CD4-positive, CD25-positive, alpha-beta regulatory T cell (primary cell): Measurements from ENCODE around the gene CHMP6. TPM values are rescaled to one million over a fixed set of nuclear protein-coding genes. Genes with fewer than 3 reads are reported as not detected.

Source experiments
- ATAC-seq, 2 donors: fragments of 150-1000 bp; cut with Tn5 transposase; one replicate each; pipeline ENCODE4 v1.10.0; 2021; ENCODE audit warnings: low read depth in 2 of 2, moderate number of reproducible peaks in 2 of 2, moderate library complexity in 1 of 2
- DNase-seq, 3 donors: peaks; one replicate each; pipeline versions ENCODE4 v3.0.0 to v3.0.0-alpha.2; 2012 to 2022; ENCODE audit warnings: mixed read lengths in 1 of 3
- H3K27ac ChIP-seq: one replicate; pipeline ENCODE4 v1.7.0; 2013; ENCODE audit warnings: mild to moderate bottlenecking, low read length; ENCODE audit not compliant: insufficient read depth, poor library complexity, severe bottlenecking
- H3K27me3 ChIP-seq: one replicate; pipeline ENCODE4 v1.7.0; 2013; ENCODE audit warnings: low read length; ENCODE audit not compliant: control insufficient read depth, insufficient read depth
- H3K36me3 ChIP-seq: one replicate; pipeline ENCODE4 v1.7.0; 2013; ENCODE audit warnings: mild to moderate bottlenecking, low read length, moderate library complexity; ENCODE audit not compliant: control insufficient read depth, insufficient read depth
- H3K4me1 ChIP-seq: 2 replicates; pipeline ENCODE4 v1.7.0; 2013; ENCODE audit warnings: mild to moderate bottlenecking, low read length; ENCODE audit not compliant: insufficient read depth, control insufficient read depth, poor library complexity, severe bottlenecking
- H3K4me3 ChIP-seq: one replicate; pipeline ENCODE4 v1.7.0; 2013; ENCODE audit warnings: low read depth, mild to moderate bottlenecking, low read length, moderate library complexity
- H3K9me3 ChIP-seq, 2 experiments: 1 replicate in 1 of 2; 2 replicates in 1 of 2; pipeline ENCODE4 v1.7.0; 2013; ENCODE audit warnings: low read length in 2 of 2, mild to moderate bottlenecking in 1 of 2, moderate library complexity in 1 of 2; ENCODE audit not compliant: control insufficient read depth in 2 of 2
- H3K27ac Mint-ChIP-seq, 3 donors: one replicate each; pipeline ENCODE4 v1.8.0; 2020 to 2022; ENCODE audit warnings: mild to moderate bottlenecking in 3 of 3, mixed read lengths in 3 of 3, moderate library complexity in 2 of 3
- H3K27me3 Mint-ChIP-seq: one replicate; pipeline ENCODE4 v1.8.0; 2022; ENCODE audit warnings: mild to moderate bottlenecking, mixed read lengths
- H3K36me3 Mint-ChIP-seq: one replicate; pipeline ENCODE4 v1.8.0; 2020; ENCODE audit warnings: mixed read lengths
- H3K4me1 Mint-ChIP-seq, 4 donors: one replicate each; pipeline ENCODE4 v1.8.0; 2020 to 2022; ENCODE audit warnings: mixed read lengths in 4 of 4, mild to moderate bottlenecking in 1 of 4
- H3K4me3 Mint-ChIP-seq, 4 donors: one replicate each; pipeline ENCODE4 v1.8.0; 2020 to 2022; ENCODE audit warnings: mild to moderate bottlenecking in 4 of 4, mixed read lengths in 4 of 4, moderate library complexity in 3 of 4
- H3K9me3 Mint-ChIP-seq, 7 donors: one replicate each; pipeline ENCODE4 v1.8.0; 2020 to 2022; ENCODE audit warnings: mixed read lengths in 7 of 7, mild to moderate bottlenecking in 3 of 7, moderate library complexity in 2 of 7
- polyA plus RNA-seq, 4 donors: library from polyadenylated mRNA; unstranded; fragments of 300-500 nt; fragmentation: Illumina TruSeq; gene quantifications; one replicate each; pipeline ENCODE4 v1.2.3, GENCODE V29; 2021
- total RNA-seq: library from RNA; stranded (reverse); gene quantifications from one replicate; pipeline ENCODE4 v1.2.3, GENCODE V29; 2022

CHMP6 gene
- total and polyA plus RNA-seq, 5 donors from 2014 or later, result 25.5 to 43.5 (median 38.4) TPM

DNA sequence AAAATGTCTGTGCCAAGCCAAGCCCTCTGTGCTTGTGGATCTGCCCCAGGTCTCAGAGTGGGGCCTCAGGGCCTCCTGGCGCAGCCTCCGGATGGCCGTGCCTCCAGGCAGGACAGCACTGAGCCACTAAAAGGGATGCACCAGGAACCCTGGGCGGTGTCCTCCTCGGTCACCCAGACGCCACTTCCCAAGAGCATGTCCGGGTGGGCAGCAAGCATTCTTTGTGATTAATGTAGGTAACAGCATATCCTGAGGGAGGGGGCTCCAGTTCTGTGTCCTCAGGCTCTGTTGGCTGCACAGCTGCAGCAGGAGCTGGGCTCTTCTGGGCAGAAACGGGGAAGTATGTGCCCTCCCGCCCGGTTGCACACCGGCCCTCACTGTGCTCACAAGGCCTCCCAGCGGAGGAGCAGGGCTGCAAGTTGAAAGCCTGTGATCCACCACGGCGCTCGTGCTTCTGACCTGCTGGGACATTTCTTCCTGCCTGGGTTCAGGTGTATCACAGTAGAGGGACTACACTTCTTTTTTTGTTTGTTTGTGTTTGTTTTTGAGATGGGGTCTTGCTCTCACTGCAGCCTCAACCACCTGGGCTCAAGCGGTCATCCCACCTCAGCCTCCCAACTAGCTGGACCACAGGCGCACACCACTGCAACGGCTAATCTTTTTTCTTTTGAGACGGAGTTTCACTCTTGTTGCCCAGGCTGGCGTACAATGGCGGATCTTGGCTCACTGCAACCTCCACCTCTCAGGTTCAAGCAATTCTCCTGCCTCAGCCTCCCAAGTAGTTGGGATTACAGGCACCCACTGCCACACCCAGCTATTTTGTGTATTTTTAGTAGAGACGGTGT is 37.9 kb upstream of the CHMP6 start:
- H3K27ac Mint-ChIP-seq, result no peak overlapping the region
- H3K36me3 Mint-ChIP-seq, result peaks cover 8% of the 10 kb centered on the region
- peaks cover 4% of the 10 kb centered on the region for H3K36me3 ChIP-seq
- H3K9me3 Mint-ChIP-seq, result peaks cover 0 to 2% (median 0%) of the 10 kb centered on the region in 7 donors
- no peak overlapping the region for H3K4me3 ChIP-seq
- no peaks in the 10 kb centered on the region for H3K4me1 ChIP-seq
- no peaks in the 10 kb centered on the region for H3K4me1 Mint-ChIP-seq
- no peaks in the 10 kb centered on the region for H3K27me3 Mint-ChIP-seq
- DNase-seq (no peak), ATAC-seq (no peak)
- H3K4me3 Mint-ChIP-seq, result no peak overlapping the region
- no peaks in the 10 kb centered on the region for H3K27me3 ChIP-seq
- H3K9me3 ChIP-seq, result no peaks in the 10 kb centered on the region
- no peak overlapping the region for H3K27ac ChIP-seq

DNA sequence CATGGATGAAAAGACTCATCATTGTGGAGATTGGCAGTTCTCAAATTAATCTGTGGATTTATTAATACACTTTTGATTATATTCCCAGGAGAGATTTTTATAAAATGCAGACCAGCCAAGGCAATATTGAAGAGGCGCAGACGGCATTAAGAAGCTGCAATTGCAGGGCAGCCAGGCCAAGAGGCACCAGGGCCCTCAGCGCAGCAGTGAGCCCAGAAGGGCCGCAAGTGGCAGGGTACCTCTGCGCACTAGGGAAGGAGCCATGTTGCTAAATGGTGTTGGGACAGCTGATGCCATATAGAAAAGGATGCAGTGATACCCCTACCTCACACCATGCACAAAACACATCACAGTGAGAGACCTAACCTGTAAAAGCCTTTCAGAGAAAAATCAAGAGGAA is 36.6 kb upstream of the CHMP6 start:
- Histone ChIP-seq H3K36me3 (peaks cover 4% of the 10 kb centered on the region), H3K27ac (no peak overlapping the region), H3K9me3 (no peaks in the 10 kb centered on the region), H3K27me3 (no peaks in the 10 kb centered on the region), H3K4me1 (no peaks in the 10 kb centered on the region), H3K4me3 (no peak overlapping the region)
- Mint-ChIP-seq H3K4me3 (no peak overlapping the region), H3K4me1 (no peaks in the 10 kb centered on the region), H3K27ac (no peak overlapping the region), H3K27me3 (no peaks in the 10 kb centered on the region), H3K36me3 (peaks cover 8% of the 10 kb centered on the region), H3K9me3 (peaks cover 0 to 2% (median 0%) of the 10 kb centered on the region in 7 donors)
- ATAC-seq (no peak), DNase-seq (no peak)

DNA sequence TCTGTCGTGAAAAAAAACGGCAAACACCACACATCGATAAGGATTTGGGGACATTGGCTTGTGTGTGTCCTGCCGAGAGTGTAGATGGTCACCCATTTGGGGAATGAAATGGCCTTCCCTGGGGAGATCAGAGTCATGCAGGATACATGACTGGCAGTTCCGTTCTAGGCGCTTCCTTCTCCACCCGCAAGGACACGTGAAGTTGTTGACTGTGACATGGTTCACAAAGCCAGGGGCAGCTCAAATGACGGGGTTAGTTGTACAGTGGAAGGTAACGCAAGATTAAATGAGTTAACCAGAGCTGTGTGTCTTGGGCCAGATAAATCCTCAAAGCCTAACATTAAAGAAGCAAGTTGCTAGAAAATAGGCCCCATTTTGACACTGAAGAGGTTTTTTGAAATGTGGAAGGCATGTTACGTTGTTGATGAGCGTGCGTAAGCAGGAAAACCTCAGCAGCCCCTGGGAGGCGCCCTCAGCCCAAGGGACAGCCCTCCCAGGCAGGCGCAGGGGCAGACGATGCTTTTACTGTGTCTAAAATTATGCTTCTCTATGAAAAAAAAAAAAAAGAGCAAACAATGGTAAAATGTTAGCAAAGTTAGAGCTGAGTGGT is 35.9 kb upstream of the CHMP6 start:
- Histone ChIP-seq H3K36me3 (peaks cover 2% of the 10 kb centered on the region), H3K27ac (no peak overlapping the region)

DNA sequence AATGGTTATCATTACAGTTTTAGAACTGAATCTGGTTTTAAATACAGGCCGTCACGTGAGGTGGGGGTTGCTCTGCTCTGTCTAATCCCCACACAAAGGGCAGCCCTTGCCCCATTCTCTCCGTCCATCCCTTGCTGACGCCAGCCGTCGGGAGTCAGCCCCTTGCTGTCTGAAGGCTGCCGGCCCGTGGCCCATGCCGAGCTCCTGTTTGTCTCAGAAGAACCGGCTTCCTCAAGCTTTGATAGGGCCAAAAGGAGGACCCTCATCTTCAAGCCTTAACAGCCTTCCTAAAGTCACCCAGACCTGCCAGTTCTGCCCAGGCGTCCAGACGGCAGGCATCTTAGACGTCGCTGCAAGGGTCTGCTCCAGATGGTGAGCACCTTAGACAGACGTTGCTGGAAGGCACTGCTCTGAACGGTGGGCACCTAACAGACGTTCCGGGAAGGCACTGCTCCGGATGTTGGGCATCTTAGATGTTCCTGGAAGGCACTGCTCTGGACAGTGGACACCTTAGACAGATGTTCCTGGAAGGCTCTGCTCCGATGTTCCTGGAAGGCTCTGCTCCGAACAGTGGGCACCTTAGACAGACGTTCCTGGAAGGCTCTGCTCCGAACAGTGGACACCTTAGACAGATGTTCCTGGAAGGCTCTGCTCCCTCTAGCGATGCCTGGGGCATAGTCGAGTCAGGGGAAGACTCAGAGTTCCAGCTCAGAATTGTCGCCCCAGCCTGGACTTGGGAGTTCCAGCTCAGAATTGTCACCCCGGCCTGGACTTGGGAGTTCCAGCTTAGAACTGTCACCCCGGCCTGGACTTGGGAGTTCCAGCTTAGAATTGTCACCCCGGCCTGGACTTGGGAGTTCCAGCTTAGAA is 35.1 kb upstream of the CHMP6 start:
- no peak overlapping the region for H3K27ac ChIP-seq
- Mint-ChIP-seq H3K4me1 (no peaks in the 10 kb centered on the region), H3K27ac (no peak overlapping the region), H3K9me3 (peaks cover 0 to 2% (median 0%) of the 10 kb centered on the region in 7 donors), H3K4me3 (no peak overlapping the region), H3K27me3 (no peaks in the 10 kb centered on the region), H3K36me3 (peaks cover 8% of the 10 kb centered on the region)
- H3K36me3 ChIP-seq, result peaks cover 2% of the 10 kb centered on the region
- H3K27me3 ChIP-seq, result no peaks in the 10 kb centered on the region
- H3K4me1 ChIP-seq, result no peaks in the 10 kb centered on the region
- no peak overlapping the region for H3K4me3 ChIP-seq
- ATAC-seq, result no peak
- DNase-seq, result no peak
- H3K9me3 ChIP-seq, result no peaks in the 10 kb centered on the region

More for the DNA sequence above, 35.9 kb upstream of the CHMP6 start:
- no peak overlapping the region for H3K27ac Mint-ChIP-seq
- H3K27me3 ChIP-seq, result no peaks in the 10 kb centered on the region
- H3K4me3 ChIP-seq, result no peak overlapping the region
- H3K4me1 Mint-ChIP-seq, result no peaks in the 10 kb centered on the region
- H3K36me3 Mint-ChIP-seq, result peaks cover 8% of the 10 kb centered on the region
- no peaks in the 10 kb centered on the region for H3K4me1 ChIP-seq
- H3K4me3 Mint-ChIP-seq, result no peak overlapping the region
- H3K9me3 Mint-ChIP-seq, result peaks cover 0 to 2% (median 0%) of the 10 kb centered on the region in 7 donors
- no peak for DNase-seq
- no peaks in the 10 kb centered on the region for H3K9me3 ChIP-seq
- no peaks in the 10 kb centered on the region for H3K27me3 Mint-ChIP-seq
- no peak for ATAC-seq

- no peaks in the 10 kb centered on the region for H3K36me3 ChIP-seq
- H3K4me1 ChIP-seq, result no peaks in the 10 kb centered on the region
- H3K27me3 ChIP-seq, result no peaks in the 10 kb centered on the region
- H3K9me3 Mint-ChIP-seq, result peaks cover 0 to 2% (median 0%) of the 10 kb centered on the region in 7 donors
- no peaks in the 10 kb centered on the region for H3K9me3 ChIP-seq
- H3K4me3 Mint-ChIP-seq, result no peak overlapping the region
- ATAC-seq (no peak), DNase-seq (no peak)
- H3K27ac ChIP-seq, result no peak overlapping the region
- H3K27ac Mint-ChIP-seq, result no peak overlapping the region
- peaks cover 8% of the 10 kb centered on the region for H3K36me3 Mint-ChIP-seq
- H3K27me3 Mint-ChIP-seq, result no peaks in the 10 kb centered on the region
- H3K4me3 ChIP-seq, result no peak overlapping the region
- no peaks in the 10 kb centered on the region for H3K4me1 Mint-ChIP-seq
Observed at GRCh38 chr17:80957461-80957941, 34.1 kb upstream of the CHMP6 start.

DNA sequence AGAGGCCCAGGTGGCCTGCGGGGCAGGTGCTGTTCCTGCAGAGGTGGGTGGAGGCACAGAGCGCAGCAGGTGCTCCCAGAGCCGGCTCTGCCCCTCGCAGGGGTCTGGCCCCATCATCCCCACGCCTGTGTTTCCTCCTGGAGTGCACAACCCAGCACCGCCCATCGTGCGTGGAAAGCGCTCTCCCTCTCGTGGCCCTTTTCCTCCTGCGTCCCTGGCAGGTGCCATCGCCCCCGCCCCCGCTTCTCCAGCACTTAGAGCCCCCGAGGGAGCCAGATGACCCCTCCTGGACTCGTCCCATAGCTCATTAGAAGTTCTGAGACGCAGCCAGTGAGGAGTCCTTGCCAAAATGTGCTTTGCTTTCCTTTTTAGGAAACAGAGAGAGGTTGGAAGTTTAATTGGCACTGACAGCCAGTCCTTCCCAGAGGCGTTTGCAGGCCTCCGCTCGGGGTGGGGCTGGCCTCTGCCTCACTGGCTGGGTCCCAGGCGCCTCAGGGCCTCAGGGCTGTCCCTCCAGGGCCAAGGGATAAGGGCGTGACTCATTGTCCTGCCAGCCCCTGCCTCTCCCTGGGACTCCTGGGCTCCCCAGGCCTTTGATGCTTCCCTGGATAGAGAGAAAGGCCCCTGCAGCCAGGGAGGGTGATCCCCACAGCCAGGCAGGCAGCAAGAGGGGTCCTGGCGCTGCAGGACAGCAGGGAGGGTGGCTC is 32.2 kb upstream of the CHMP6 start:
- H3K4me1 ChIP-seq, result no peaks in the 10 kb centered on the region
- no peak overlapping the region for H3K4me3 Mint-ChIP-seq
- no peaks in the 10 kb centered on the region for H3K36me3 ChIP-seq
- H3K9me3 ChIP-seq, result no peaks in the 10 kb centered on the region
- no peaks in the 10 kb centered on the region for H3K4me1 Mint-ChIP-seq
- no peak overlapping the region for H3K27ac ChIP-seq
- ATAC-seq (no peak), DNase-seq (no peak)
- no peaks in the 10 kb centered on the region for H3K27me3 Mint-ChIP-seq
- no peaks in the 10 kb centered on the region for H3K27me3 ChIP-seq
- H3K4me3 ChIP-seq, result no peak overlapping the region
- H3K9me3 Mint-ChIP-seq, result peaks cover 0 to 2% (median 0%) of the 10 kb centered on the region in 7 donors
- H3K36me3 Mint-ChIP-seq, result peaks cover 8% of the 10 kb centered on the region
- no peak overlapping the region for H3K27ac Mint-ChIP-seq
